H1 (cell line): Measurements from ENCODE around the gene PLXNA4. TPM values are rescaled to one million over a fixed set of nuclear protein-coding genes. Genes with fewer than 3 reads are reported as not detected.

Experiments
- CTCF ChIA-PET: fragments of 300-600 bp; sonication (Branson Sonifier 250); formaldehyde crosslinking; loops from one replicate; lab custom pipeline; 2021; ENCODE audit not compliant: partially characterized antibody; lab: Charles Lee
- POLR2A ChIA-PET: fragments of 300-600 bp; sonication (Branson Sonifier 250); formaldehyde crosslinking; loops from one replicate; lab custom pipeline; 2021; ENCODE audit warnings: inconsistent platforms; ENCODE audit not compliant: partially characterized antibody; lab: Charles Lee
- DNase-seq, 2 experiments: peaks; one replicate each; pipeline versions ENCODE4 v3.0.0 to v3.0.0-alpha.2; 2010 to 2022; ENCODE audit warnings: low spot score in 2 of 2, low read depth in 1 of 2, mixed read lengths in 1 of 2
- FAIRE-seq: peaks from 2 replicates; lab custom pipeline; 2011; peaks lifted over from hg19 to GRCh38; lab: Jason Lieb, UNC
- H2AFZ ChIP-seq: 2 replicates; pipeline ENCODE4 v1.8.1; 2012; ENCODE audit warnings: low read length, inconsistent platforms
- H2AK5ac ChIP-seq: 2 replicates; pipeline ENCODE4 v1.6.1; 2013; ENCODE audit warnings: low read depth, low read length
- H2BK120ac ChIP-seq: replicated peaks from 2 replicates; pipeline ENCODE3; 2013; ENCODE audit warnings: low read depth, low read length, inconsistent platforms
- H2BK12ac ChIP-seq: 2 replicates; pipeline ENCODE4 v1.6.1; 2013; ENCODE audit warnings: low read depth, low read length
- H2BK15ac ChIP-seq: 2 replicates; pipeline ENCODE4 v1.6.1; 2013; ENCODE audit warnings: low read length
- H2BK20ac ChIP-seq: 2 replicates; pipeline ENCODE4 v1.6.1; 2013; ENCODE audit warnings: low read length
- H2BK5ac ChIP-seq: 2 replicates; pipeline ENCODE4 v1.6.1; 2013; ENCODE audit warnings: low read depth, low read length
- H3K14ac ChIP-seq: 2 replicates; pipeline ENCODE4 v1.6.1; 2013; ENCODE audit warnings: inconsistent platforms; ENCODE audit not compliant: insufficient read length
- H3K18ac ChIP-seq: 2 replicates; pipeline ENCODE4 v1.6.1; 2013; ENCODE audit warnings: low read length; ENCODE audit errors: extremely low read depth
- H3K23ac ChIP-seq: 2 replicates; pipeline ENCODE4 v1.6.1; 2013; ENCODE audit warnings: inconsistent platforms; ENCODE audit not compliant: insufficient read length
- H3K23me2 ChIP-seq: 2 replicates; pipeline ENCODE4 v1.6.1; 2013; ENCODE audit warnings: low read depth, low read length
- H3K27ac ChIP-seq: 2 replicates; pipeline ENCODE4 v1.6.1; 2011; ENCODE audit warnings: low read depth, low read length, inconsistent platforms
- H3K27me3 ChIP-seq, 4 experiments: replicated peaks in 1 of 4; 1 replicate in 1 of 4; 2 replicates in 3 of 4; pipeline versions ENCODE4 v1.6.1 to v1.8.1; 2011 to 2013; ENCODE audit warnings: low read length in 3 of 4, mild to moderate bottlenecking in 3 of 4, inconsistent platforms in 2 of 4, mixed read lengths in 2 of 4, moderate library complexity in 1 of 4; ENCODE audit not compliant: control insufficient read depth in 3 of 4, insufficient read depth in 3 of 4; ENCODE audit errors: extremely low read depth in 1 of 4
- H3K36me3 ChIP-seq, 4 experiments: 2 replicates each; pipeline versions ENCODE4 v1.6.1 to v1.8.1; 2011 to 2013; ENCODE audit warnings: mild to moderate bottlenecking in 4 of 4, low read length in 3 of 4, moderate library complexity in 2 of 4, control low read depth in 1 of 4, inconsistent platforms in 1 of 4; ENCODE audit not compliant: insufficient read depth in 4 of 4, control insufficient read depth in 2 of 4
- H3K4ac ChIP-seq: replicated peaks from 2 replicates; pipeline ENCODE3; 2013; ENCODE audit warnings: low read length, low read depth, mixed read lengths, inconsistent platforms; ENCODE audit not compliant: insufficient read length
- H3K4me1 ChIP-seq, 4 experiments: replicated peaks in 1 of 4; 1 replicate in 1 of 4; 2 replicates in 3 of 4; pipeline versions ENCODE4 v1.6.1 to v1.8.1; 2011 to 2013; ENCODE audit warnings: low read length in 3 of 4, inconsistent platforms in 2 of 4, mixed read lengths in 1 of 4; ENCODE audit not compliant: insufficient read depth in 4 of 4, control insufficient read depth in 3 of 4
- H3K4me2 ChIP-seq, 2 experiments: 2 replicates each; pipeline versions ENCODE4 v1.6.1 to v1.8.1; 2011 to 2013; ENCODE audit warnings: low read depth in 2 of 2, low read length in 2 of 2, control low read depth in 1 of 2, inconsistent platforms in 1 of 2, mild to moderate bottlenecking in 1 of 2; ENCODE audit not compliant: insufficient read depth in 1 of 2
- H3K4me3 ChIP-seq, 4 experiments: fragments of 200-600, 300-600 bp in 1 of 4; sonication (generic), shearing (Covaris generic), sonication (Bioruptor Twin) in 1 of 4; 2 replicates each; pipeline versions ENCODE4 v1.5.1 to v1.8.1; 2011 to 2016; ENCODE audit warnings: low read length in 4 of 4, low read depth in 3 of 4, control low read depth in 2 of 4, inconsistent platforms in 2 of 4, mild to moderate bottlenecking in 2 of 4, mixed read lengths in 1 of 4, moderate library complexity in 1 of 4; ENCODE audit not compliant: insufficient read depth in 2 of 4; ENCODE audit errors: extremely low read depth in 1 of 4
- H3K56ac ChIP-seq: replicated peaks from 2 replicates; pipeline ENCODE3; 2013; ENCODE audit warnings: low read depth, mild to moderate bottlenecking, mixed read lengths, low read length, inconsistent platforms; ENCODE audit not compliant: insufficient read length
- H3K79me1 ChIP-seq: 2 replicates; pipeline ENCODE4 v1.6.1; 2013; ENCODE audit warnings: low read depth, low read length, control low read depth
- H3K79me2 ChIP-seq, 2 experiments: 2 replicates each; pipeline versions ENCODE4 v1.6.1 to v1.8.1; 2012 to 2013; ENCODE audit warnings: low read length in 2 of 2, mild to moderate bottlenecking in 2 of 2, inconsistent platforms in 1 of 2; ENCODE audit not compliant: insufficient read depth in 2 of 2, control insufficient read depth in 1 of 2
- H3K9ac ChIP-seq, 4 experiments: replicated peaks in 1 of 4; 1 replicate in 1 of 4; 2 replicates in 3 of 4; pipeline versions ENCODE4 v1.6.1 to v1.8.1; 2011 to 2013; ENCODE audit warnings: low read depth in 3 of 4, low read length in 3 of 4, control low read depth in 2 of 4, mild to moderate bottlenecking in 2 of 4, moderate library complexity in 2 of 4, inconsistent platforms in 1 of 4; ENCODE audit errors: extremely low read depth in 1 of 4
- H3K9me3 ChIP-seq, 2 experiments: 2 replicates each; pipeline versions ENCODE4 v1.6.1 to v1.8.1; 2012 to 2013; ENCODE audit warnings: mild to moderate bottlenecking in 2 of 2, moderate library complexity in 2 of 2, control low read depth in 1 of 2, inconsistent platforms in 1 of 2, low read depth in 1 of 2, low read length in 1 of 2, mixed read lengths in 1 of 2; ENCODE audit not compliant: insufficient read depth in 2 of 2
- H4K20me1 ChIP-seq, 2 experiments: replicated peaks in 1 of 2; 2 replicates each; pipeline versions ENCODE3 to v1.8.1; 2011 to 2013; ENCODE audit warnings: inconsistent platforms in 2 of 2, low read length in 2 of 2, mild to moderate bottlenecking in 1 of 2; ENCODE audit not compliant: insufficient read depth in 2 of 2, control insufficient read depth in 1 of 2
- H4K5ac ChIP-seq: 2 replicates; pipeline ENCODE4 v1.6.1; 2013; ENCODE audit warnings: low read length, low read depth, mixed read lengths, inconsistent platforms; ENCODE audit not compliant: insufficient read length
- H4K8ac ChIP-seq: 2 replicates; pipeline ENCODE4 v1.8.0; 2013; ENCODE audit warnings: mild to moderate bottlenecking, moderate library complexity, low read length, inconsistent platforms; ENCODE audit not compliant: insufficient read depth; ENCODE audit errors: extremely low read depth
- H4K91ac ChIP-seq: replicated peaks from 2 replicates; pipeline ENCODE3; 2013; ENCODE audit warnings: low read length, mixed read lengths, inconsistent platforms; ENCODE audit not compliant: insufficient read length
- ASH2L ChIP-seq: fragments of 200-600, 300-600 bp; sonication (generic); IDR thresholded peaks from one replicate; pipeline ENCODE4 v1.7.1; 2017; ENCODE audit warnings: low read length
- CTCF ChIP-seq, 3 experiments: IDR thresholded peaks; 1 replicate in 2 of 3; 2 replicates in 1 of 3; pipeline versions ENCODE4 v1.5.1 to v1.6.1; 2011; ENCODE audit warnings: low read length in 3 of 3, mild to moderate bottlenecking in 3 of 3, inconsistent platforms in 2 of 3, low read depth in 1 of 3, moderate library complexity in 1 of 3; ENCODE audit not compliant: insufficient read depth in 1 of 3; ENCODE audit errors: control extremely low read depth in 1 of 3
- E2F6 ChIP-seq: IDR thresholded peaks from 2 replicates; pipeline ENCODE4 v1.6.1; 2012; ENCODE audit warnings: inconsistent platforms
- JUND ChIP-seq: IDR thresholded peaks from 2 replicates; pipeline ENCODE4 v1.6.1; 2011; ENCODE audit warnings: mild to moderate bottlenecking, improper control_type of control experiment, low read length
- WGBS, 2 experiments: shearing (Covaris generic) in 1 of 2; methylation state at CpG; one replicate each; pipeline versions ENCODE4 v1.1.6 to v1.1.7; 2013 to 2015; ENCODE audit warnings: low lambda C conversion rate in 2 of 2, mixed read lengths in 2 of 2, inconsistent platforms in 1 of 2, low coverage in 1 of 2, missing lambda C conversion rate in 1 of 2; ENCODE audit not compliant: insufficient replicate concordance in 2 of 2, insufficient coverage in 1 of 2, insufficient read length in 1 of 2; ENCODE audit errors: extremely low coverage in 1 of 2, missing lambda C conversion rate in 1 of 2; 5-methylcytosine and 5-hydroxymethylcytosine counted together
- polyA plus RNA-seq, 7 experiments: library from polyadenylated mRNA; depleted of rRNA in 3 of 7; stranded (reverse) in 5 of 7; unstranded in 2 of 7; fragments of >200 nt in 5 of 7; fragments of 200-250 nt in 2 of 7; gene quantifications; 1 replicate in 5 of 7; 2 replicates in 1 of 7; 4 replicates in 1 of 7; pipeline versions ENCODE4 v1.2.1 to v1.2.3, GENCODE V29; 2011 to 2013; ENCODE audit warnings: missing spikeins in 2 of 7, mixed read lengths in 2 of 7
- total RNA-seq: library from RNA; stranded (reverse); fragmentation: NEBNext Ultra II Directional; extraction: Animal tissue kit (Norgen Biotek cat#: 25700); gene quantifications from 2 replicates; pipeline ENCODE4 v1.2.1, GENCODE V29; 2021

PLXNA4 gene
- total and polyA plus RNA-seq, 2 of the 8 experiments (the other 6 are each of a cell fraction or from before 2014, with no cell fraction given), result 0.76 to 0.79 TPM

- H4K20me1 ChIP-seq, result no peaks in the 10 kb centered on the region
- no peaks in the 10 kb centered on the region for H3K27me3 ChIP-seq
- WGBS, 2 experiments, result 87% methylated on average over 3 of the region's 3 CpGs; no CpG with 5 or more reads in 1 of the 2 experiments
- 0 out of 2 replicates have a peak, but pooled peaks cover 2% of the 10 kb centered on the region for H3K23me2 ChIP-seq
- no peak overlapping the region for H2BK12ac ChIP-seq
- no peak overlapping the region for H2BK5ac ChIP-seq
- no peak overlapping the region for H3K18ac ChIP-seq
- H3K23ac ChIP-seq, result no peak overlapping the region
- H3K79me2 ChIP-seq, result no peaks in the 10 kb centered on the region
- no peak overlapping the region for H3K4me3 ChIP-seq
- no peak overlapping the region for H2BK20ac ChIP-seq
- no peak overlapping the region for H2BK120ac ChIP-seq
- no peak overlapping the region for H3K56ac ChIP-seq
- H3K79me1 ChIP-seq, result no peaks in the 10 kb centered on the region; the same call in 1 of the 2 replicates
- H3K4ac ChIP-seq, result no peak overlapping the region
- H4K91ac ChIP-seq, result no peak overlapping the region
- no peak overlapping the region for H2AFZ ChIP-seq
- H3K36me3 ChIP-seq, result no peaks in the 10 kb centered on the region
- no peak for DNase-seq
- no peak overlapping the region for H4K5ac ChIP-seq
- CTCF ChIA-PET, result interaction anchor here (0.6 to 2.2 kb wide), 6 partner anchors 63 to 389 kb away, joined by 3 to 6 read pairs (median 3); no protein-coding TSS in a partner anchor
- no peaks in the 10 kb centered on the region for H3K9me3 ChIP-seq
- no peak overlapping the region for H4K8ac ChIP-seq
- H2BK15ac ChIP-seq, result no peak overlapping the region; the same call in 1 of the 2 replicates
- no peak overlapping the region for H3K4me2 ChIP-seq
- POLR2A ChIA-PET, result no interaction called here
- no peak overlapping the region for H3K27ac ChIP-seq
- no peak overlapping the region for H3K14ac ChIP-seq
- H3K4me1 ChIP-seq, result peaks cover 3 to 11% (median 7%) of the 10 kb centered on the region in 4 experiments; a peak in 5 of 7 replicates
- H2AK5ac ChIP-seq, result no peak overlapping the region
- no peak for FAIRE-seq
- TF ChIP-seq E2F6 (no peak), CTCF (IDR thresholded peaks at IDR 0.05; ENCODE audit: control extremely low read depth in 1 of 3, insufficient read depth in 1 of 3, low read depth in 1 of 3, low read length in 3 of 3) (no peak), ASH2L (no peak), JUND (no peak)
- no peak overlapping the region for H3K9ac ChIP-seq
Observed at GRCh38 chr7:132255115-132255797, 321.0 kb downstream of the PLXNA4 start.
